H1 (cell line): ENCODE data around the gene CAB39L. TPM values are rescaled to one million over a fixed set of nuclear protein-coding genes. Genes with fewer than 3 reads are reported as not detected.
A peak's percentile ranks its signal among the peaks of the same experiment; 100 is the strongest.

Experiments
- CEBPB ChIP-seq: IDR thresholded peaks from 2 replicates; pipeline ENCODE4 v1.6.1; 2012; ENCODE audit warnings: low read depth, low read length
- CHD7 ChIP-seq: fragments of 300-600 bp; sonication (generic); IDR thresholded peaks from 2 replicates; pipeline ENCODE4 v1.7.1; 2012; ENCODE audit warnings: low read length, moderate library complexity, mild to moderate bottlenecking, inconsistent platforms; ENCODE audit not compliant: insufficient replicate concordance
- EGR1 ChIP-seq: IDR thresholded peaks from 2 replicates; pipeline ENCODE4 v1.6.1; 2011; ENCODE audit warnings: low read depth, low read length, borderline replicate concordance
- GABPA ChIP-seq: IDR thresholded peaks from 2 replicates; pipeline ENCODE4 v1.6.1; 2011; ENCODE audit warnings: mild to moderate bottlenecking, low read length, moderate library complexity, borderline replicate concordance; ENCODE audit not compliant: insufficient read depth
- HDAC2 ChIP-seq, 2 experiments: fragments of 300-600 bp in 1 of 2; sonication (generic) in 1 of 2; IDR thresholded peaks; 2 replicates each; pipeline ENCODE4 v1.6.1; 2011 to 2012; ENCODE audit warnings: low read depth in 2 of 2, low read length in 2 of 2, mild to moderate bottlenecking in 2 of 2, moderate library complexity in 2 of 2, borderline replicate concordance in 1 of 2, inconsistent platforms in 1 of 2
- MAFK ChIP-seq: IDR thresholded peaks from 2 replicates; pipeline ENCODE4 v1.6.1; 2012; ENCODE audit warnings: low read depth, mild to moderate bottlenecking, improper control_type of control experiment, low read length
- POLR2A ChIP-seq, 2 experiments: IDR thresholded peaks; 1 replicate in 1 of 2; 2 replicates in 1 of 2; pipeline ENCODE4 v1.6.1; 2011; ENCODE audit warnings: low read depth in 2 of 2, low read length in 2 of 2, mild to moderate bottlenecking in 2 of 2; ENCODE audit errors: control extremely low read depth in 1 of 2
- RAD21 ChIP-seq, 2 experiments: IDR thresholded peaks in 1 of 2; conservative IDR thresholded peaks in 1 of 2; 2 replicates each; pipeline ENCODE4 v1.6.1; 2011; ENCODE audit warnings: low read depth in 2 of 2, low read length in 2 of 2, improper control_type of control experiment in 1 of 2, inconsistent platforms in 1 of 2, mild to moderate bottlenecking in 1 of 2, moderate library complexity in 1 of 2
- RBBP5 ChIP-seq: IDR thresholded peaks from 2 replicates; pipeline ENCODE4 v1.7.1; 2012; ENCODE audit warnings: low read depth, mild to moderate bottlenecking, inconsistent platforms, low read length, moderate library complexity, borderline replicate concordance
- SIN3A ChIP-seq, 2 experiments: IDR thresholded peaks in 1 of 2; conservative IDR thresholded peaks in 1 of 2; 2 replicates each; pipeline ENCODE4 v1.6.1; 2011 to 2012; ENCODE audit warnings: low read length in 2 of 2, improper control_type of control experiment in 1 of 2, low read depth in 1 of 2, mild to moderate bottlenecking in 1 of 2
- TCF12 ChIP-seq: IDR thresholded peaks from 2 replicates; pipeline ENCODE4 v1.6.1; 2011; ENCODE audit warnings: low read depth, mild to moderate bottlenecking, low read length
- YY1 ChIP-seq: IDR thresholded peaks from 2 replicates; pipeline ENCODE4 v1.6.1; 2011; ENCODE audit warnings: low read depth, mild to moderate bottlenecking, low read length
- polyA plus RNA-seq, 7 experiments: library from polyadenylated mRNA; depleted of rRNA in 3 of 7; stranded (reverse) in 5 of 7; unstranded in 2 of 7; fragments of >200 nt in 5 of 7; fragments of 200-250 nt in 2 of 7; gene quantifications; 1 replicate in 5 of 7; 2 replicates in 1 of 7; 4 replicates in 1 of 7; pipeline versions ENCODE4 v1.2.1 to v1.2.3, GENCODE V29; 2011 to 2013; ENCODE audit warnings: missing spikeins in 2 of 7, mixed read lengths in 2 of 7
- total RNA-seq: library from RNA; stranded (reverse); fragmentation: NEBNext Ultra II Directional; extraction: Animal tissue kit (Norgen Biotek cat#: 25700); gene quantifications from 2 replicates; pipeline ENCODE4 v1.2.1, GENCODE V29; 2021

Gene CAB39L
- total and polyA plus RNA-seq, 2 of the 8 experiments (the other 6 are each of a cell fraction or from before 2014, with no cell fraction given), result 2.5 to 4.8 TPM

DNA sequence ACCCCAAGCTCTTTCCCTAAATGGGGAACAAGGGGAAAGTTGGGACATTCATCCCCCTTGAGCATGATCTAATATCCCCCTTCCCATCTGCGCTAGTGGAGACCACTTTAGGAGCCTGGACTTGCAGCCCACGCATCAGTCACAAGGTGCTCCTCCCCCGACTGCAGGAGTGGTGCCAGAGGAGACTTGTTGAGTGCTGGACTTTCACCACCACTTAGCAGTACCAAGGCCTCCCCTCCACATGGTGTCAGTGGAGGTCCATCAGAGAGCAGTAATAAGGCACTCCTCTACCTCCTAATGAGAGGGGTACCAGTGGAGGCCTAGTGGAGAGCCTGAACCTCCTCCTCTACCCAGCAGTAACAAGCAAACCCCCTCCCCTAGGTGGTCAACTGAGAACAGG, 22.5 kb downstream of the CAB39L start (continued):
- TF ChIP-seq CHD7 (no peak), YY1 (no peak), RBBP5 (no peak), MAFK (no peak), GABPA (no peak), SIN3A (conservative IDR thresholded peaks at IDR 0.05 in 1 of 2, IDR thresholded peaks at IDR 0.05 in 1 of 2; ENCODE audit: low read depth in 1 of 2, low read length in 2 of 2) (no peak), RAD21 (IDR thresholded peaks at IDR 0.05 in 1 of 2, conservative IDR thresholded peaks at IDR 0.05 in 1 of 2; ENCODE audit: low read depth in 2 of 2, low read length in 2 of 2) (peak; percentile 86 to 89), EGR1 (no peak), HDAC2 (IDR thresholded peaks at IDR 0.05; ENCODE audit: borderline replicate concordance in 1 of 2, low read depth in 2 of 2, low read length in 2 of 2) (no peak), POLR2A (IDR thresholded peaks at IDR 0.05; ENCODE audit: control extremely low read depth in 1 of 2, low read depth in 2 of 2, low read length in 2 of 2) (no peak), CEBPB (no peak), TCF12 (no peak)
